A549 (cell line): ENCODE data around the gene AUH. TPM values are rescaled to one million over a fixed set of nuclear protein-coding genes. Genes with fewer than 3 reads are reported as not detected.

Experiments used
- ATAC-seq, 2 experiments: fragments of 200-7000 bp in 1 of 2; fragments of >200 bp in 1 of 2; cut with Nextera tagmentation in 1 of 2; cut with Tn5 transposase in 1 of 2; 3 replicates each; pipeline versions ENCODE4 v1.8.0 to v1.9.1; 2018 to 2020; ENCODE audit warnings: mild to moderate bottlenecking in 1 of 2, moderate library complexity in 1 of 2
- CTCF ChIA-PET: fragments of 300-600 bp; sonication (Branson Sonifier 250); formaldehyde crosslinking; extraction: SDS; loops from one replicate; lab custom pipeline; 2021; ENCODE audit warnings: antibody characterized with exemption, inconsistent platforms; lab: Yijun Ruan, JAX
- POLR2A ChIA-PET: fragments of 350-600 bp; formaldehyde crosslinking; extraction: SDS; loops from one replicate; lab custom pipeline; 2021; ENCODE audit warnings: antibody characterized with exemption, inconsistent platforms; lab: Yijun Ruan, JAX
- DNase-seq, 2 experiments: peaks; one replicate each; pipeline versions ENCODE4 v3.0.0 to v3.0.0-alpha.2; 2011 to 2016; ENCODE audit warnings: low read depth in 1 of 2, low spot score in 1 of 2
- FAIRE-seq: peaks from 2 replicates; lab custom pipeline; 2011; peaks lifted over from hg19 to GRCh38; lab: Jason Lieb, UNC
- H3K27ac ChIP-seq, 2 experiments: fragments of >200 bp; sonication (Bioruptor Twin); formaldehyde crosslinking; 3 replicates each; pipeline ENCODE4 v1.5.1; 2016 to 2017
- H3K4me1 ChIP-seq: fragments of >200 bp; sonication (Bioruptor Twin); formaldehyde crosslinking; 3 replicates; pipeline ENCODE4 v1.6.1; 2016
- H3K4me2 ChIP-seq: fragments of >200 bp; sonication (Bioruptor Twin); formaldehyde crosslinking; 3 replicates; pipeline ENCODE4 v1.6.1; 2016
- H3K4me3 ChIP-seq: fragments of >200 bp; sonication (Bioruptor Twin); formaldehyde crosslinking; 3 replicates; pipeline ENCODE4 v1.5.1; 2016
- H3K9me3 ChIP-seq: fragments of >200 bp; sonication (Bioruptor Twin); formaldehyde crosslinking; 3 replicates; pipeline ENCODE4 v1.6.1; 2016
- BHLHE40 ChIP-seq: IDR thresholded peaks from 2 replicates; pipeline ENCODE4 v1.6.1; 2012; ENCODE audit warnings: low read depth, low read length, inconsistent platforms
- CBX8 ChIP-seq: fragments of 200-600 bp; sonication (generic); IDR thresholded peaks from 2 replicates; pipeline ENCODE4 v1.6.1; 2016
- CEBPB ChIP-seq, 2 experiments: fragments of >200 bp in 1 of 2; sonication (Bioruptor Twin) in 1 of 2; formaldehyde crosslinking in 1 of 2; IDR thresholded peaks; 2 replicates each; pipeline ENCODE4 v1.6.1; 2012 to 2016
- FOSB ChIP-seq: fragments of 250-450 bp; sonication (Bioruptor Pico); IDR thresholded peaks from 2 replicates; pipeline ENCODE4 v1.5.0; 2020; ENCODE audit warnings: mild to moderate bottlenecking, moderate library complexity
- GATA3 ChIP-seq: IDR thresholded peaks from 2 replicates; pipeline ENCODE4 v1.6.1; 2012; ENCODE audit warnings: borderline replicate concordance
- HDAC2 ChIP-seq: fragments of 200-600 bp; sonication (generic); IDR thresholded peaks from 2 replicates; pipeline ENCODE4 v1.6.1; 2016
- HEYL ChIP-seq: fragments of 250-450 bp; sonication (Bioruptor Pico); IDR thresholded peaks from 2 replicates; pipeline ENCODE4 v1.8.0; 2021; ENCODE audit warnings: mild to moderate bottlenecking, moderate library complexity
- HOXA7 ChIP-seq: fragments of 250-450 bp; sonication (Bioruptor Pico); IDR thresholded peaks from 2 replicates; pipeline ENCODE4 v1.5.0; 2020; ENCODE audit warnings: mild to moderate bottlenecking, moderate library complexity
- HOXB13 ChIP-seq: fragments of 250-450 bp; sonication (Bioruptor Pico); IDR thresholded peaks from 2 replicates; pipeline ENCODE4 v1.5.0; 2020; ENCODE audit warnings: low read depth, mild to moderate bottlenecking, moderate library complexity
- JUN ChIP-seq, 2 experiments: fragments of >200 bp; sonication (Bioruptor Twin); formaldehyde crosslinking; IDR thresholded peaks; 2 replicates in 1 of 2; 3 replicates in 1 of 2; pipeline ENCODE4 v1.6.1; 2016 to 2017
- JUNB ChIP-seq: fragments of >200 bp; sonication (Bioruptor Twin); formaldehyde crosslinking; IDR thresholded peaks from 2 replicates; pipeline ENCODE4 v1.6.1; 2016
- KDM5A ChIP-seq: fragments of 200-600 bp; sonication (generic); IDR thresholded peaks from 2 replicates; pipeline ENCODE4 v1.6.1; 2016; ENCODE audit warnings: antibody characterized with exemption, mild to moderate bottlenecking
- MAFK ChIP-seq: fragments of 450-650 bp; IDR thresholded peaks from 2 replicates; pipeline ENCODE4 v1.6.1; 2014; ENCODE audit not compliant: partially characterized antibody
- MAZ ChIP-seq: fragments of 150-350 bp; IDR thresholded peaks from 2 replicates; pipeline ENCODE4 v1.6.1; 2014; ENCODE audit warnings: antibody characterized with exemption, low read depth, low read length, borderline replicate concordance
- PHF8 ChIP-seq: fragments of 200-600 bp; sonication (generic); IDR thresholded peaks from 2 replicates; pipeline ENCODE4 v1.6.1; 2016; ENCODE audit warnings: low read depth, mild to moderate bottlenecking, antibody characterized with exemption, moderate library complexity, borderline replicate concordance
- POLR2AphosphoS2 ChIP-seq: conservative IDR thresholded peaks from 2 replicates; pipeline ENCODE4 v1.6.1; 2012; ENCODE audit warnings: low read length, improper control_type of control experiment, inconsistent platforms
- RAD21 ChIP-seq, 2 experiments: fragments of >200 bp in 1 of 2; sonication (Bioruptor Twin) in 1 of 2; formaldehyde crosslinking in 1 of 2; IDR thresholded peaks in 1 of 2; conservative IDR thresholded peaks in 1 of 2; 2 replicates in 1 of 2; 3 replicates in 1 of 2; pipeline ENCODE4 v1.6.1; 2012 to 2018; ENCODE audit warnings: inconsistent platforms in 1 of 2
- SMC3 ChIP-seq: fragments of >200 bp; sonication (Bioruptor Twin); formaldehyde crosslinking; IDR thresholded peaks from 3 replicates; pipeline ENCODE4 v1.6.1; 2018; ENCODE audit warnings: inconsistent platforms
- TFCP2L1 ChIP-seq: fragments of 250-450 bp; sonication (Bioruptor Pico); IDR thresholded peaks from 2 replicates; pipeline ENCODE4 v1.5.0; 2021; ENCODE audit warnings: mild to moderate bottlenecking
- TP53 ChIP-seq: fragments of 250-450 bp; sonication (Bioruptor Pico); IDR thresholded peaks from 2 replicates; pipeline ENCODE4 v1.5.0; 2021; ENCODE audit warnings: mild to moderate bottlenecking, moderate library complexity
- ZC3H11A ChIP-seq: fragments of 450-650 bp; IDR thresholded peaks from 2 replicates; pipeline ENCODE4 v1.6.1; 2014; ENCODE audit warnings: antibody characterized with exemption, mild to moderate bottlenecking
- ZFP36 ChIP-seq: fragments of 450-650 bp; IDR thresholded peaks from 2 replicates; pipeline ENCODE4 v1.6.1; 2014; ENCODE audit warnings: borderline replicate concordance; ENCODE audit not compliant: partially characterized antibody
- WGBS: methylation state at CpG from one replicate; pipeline ENCODE4 v1.1.6; 2017; ENCODE audit errors: missing lambda C conversion rate; 5-methylcytosine and 5-hydroxymethylcytosine counted together
- polyA minus RNA-seq: library from RNA; depleted of rRNA, polyadenylated mRNA; stranded (reverse); fragments of >200 nt; gene quantifications from 2 replicates; pipeline ENCODE4 v1.2.3, GENCODE V29; 2011; rRNA and poly(A)+ RNA removed
- polyA plus RNA-seq, 4 experiments: library from polyadenylated mRNA; depleted of rRNA in 3 of 4; stranded (reverse); fragments of >200 nt; fragmentation: RNase III in 1 of 4; extraction: RNeasy Plus Mini Kit Qiagen cat#74134 plus additional on column Dnase treatment in 1 of 4; gene quantifications; 2 replicates in 3 of 4; 3 replicates in 1 of 4; pipeline ENCODE4 v1.2.3, GENCODE V29; 2011 to 2017
- TF ChIP-seq, protein P1 (sequence below): fragments of 150-350 bp; IDR thresholded peaks from 2 replicates; pipeline ENCODE4 v1.6.1; 2014; ENCODE audit warnings: low read depth, mild to moderate bottlenecking, low read length
- TF ChIP-seq, protein P2 (sequence below): fragments of 250-450 bp; sonication (Bioruptor Pico); IDR thresholded peaks from 2 replicates; pipeline ENCODE4 v1.5.0; 2020; ENCODE audit warnings: low read depth, mild to moderate bottlenecking, moderate library complexity
- TF ChIP-seq, protein P3 (sequence below): IDR thresholded peaks from 2 replicates; pipeline ENCODE4 v1.6.1; 2012
- TF ChIP-seq, protein P4 (sequence below): fragments of >200 bp; sonication (Bioruptor Twin); formaldehyde crosslinking; IDR thresholded peaks from 3 replicates; pipeline ENCODE4 v1.6.1; 2016
- TF ChIP-seq, protein P5 (sequence below): fragments of 450-650 bp; IDR thresholded peaks from 2 replicates; pipeline ENCODE4 v1.6.1; 2014; ENCODE audit warnings: antibody characterized with exemption
- TF ChIP-seq, protein P6 (sequence below): fragments of >200 bp; sonication (Bioruptor Twin); formaldehyde crosslinking; IDR thresholded peaks from 3 replicates; pipeline ENCODE4 v1.5.1; 2016
- TF ChIP-seq, protein P7 (sequence below): IDR thresholded peaks from 2 replicates; pipeline ENCODE4 v1.6.1; 2012
- TF ChIP-seq, protein P8 (sequence below): IDR thresholded peaks from 2 replicates; pipeline ENCODE4 v1.6.1; 2012; ENCODE audit warnings: low read depth, borderline replicate concordance

The AUH gene, protein sequence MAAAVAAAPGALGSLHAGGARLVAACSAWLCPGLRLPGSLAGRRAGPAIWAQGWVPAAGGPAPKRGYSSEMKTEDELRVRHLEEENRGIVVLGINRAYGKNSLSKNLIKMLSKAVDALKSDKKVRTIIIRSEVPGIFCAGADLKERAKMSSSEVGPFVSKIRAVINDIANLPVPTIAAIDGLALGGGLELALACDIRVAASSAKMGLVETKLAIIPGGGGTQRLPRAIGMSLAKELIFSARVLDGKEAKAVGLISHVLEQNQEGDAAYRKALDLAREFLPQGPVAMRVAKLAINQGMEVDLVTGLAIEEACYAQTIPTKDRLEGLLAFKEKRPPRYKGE
- 12.9 and 15.9 TPM in 2 replicates for polyA plus RNA-seq (2011; rRNA removed)
- 6.9 and 7.2 TPM in 2 replicates for polyA plus RNA-seq (2012; cell fraction: cytosol; rRNA removed)
- 3.6 and 5.7 TPM in 2 replicates for polyA plus RNA-seq (2012; cell fraction: nucleus; rRNA removed)
- 9.4 to 11.2 TPM (median 11.1 TPM) in 3 replicates for polyA plus RNA-seq (2017; fragmentation: RNase III; extraction: RNeasy Plus Mini Kit Qiagen cat#74134 plus additional on column Dnase treatment)
- 3.4 and 4.3 TPM in 2 replicates for polyA minus RNA-seq

DNA sequence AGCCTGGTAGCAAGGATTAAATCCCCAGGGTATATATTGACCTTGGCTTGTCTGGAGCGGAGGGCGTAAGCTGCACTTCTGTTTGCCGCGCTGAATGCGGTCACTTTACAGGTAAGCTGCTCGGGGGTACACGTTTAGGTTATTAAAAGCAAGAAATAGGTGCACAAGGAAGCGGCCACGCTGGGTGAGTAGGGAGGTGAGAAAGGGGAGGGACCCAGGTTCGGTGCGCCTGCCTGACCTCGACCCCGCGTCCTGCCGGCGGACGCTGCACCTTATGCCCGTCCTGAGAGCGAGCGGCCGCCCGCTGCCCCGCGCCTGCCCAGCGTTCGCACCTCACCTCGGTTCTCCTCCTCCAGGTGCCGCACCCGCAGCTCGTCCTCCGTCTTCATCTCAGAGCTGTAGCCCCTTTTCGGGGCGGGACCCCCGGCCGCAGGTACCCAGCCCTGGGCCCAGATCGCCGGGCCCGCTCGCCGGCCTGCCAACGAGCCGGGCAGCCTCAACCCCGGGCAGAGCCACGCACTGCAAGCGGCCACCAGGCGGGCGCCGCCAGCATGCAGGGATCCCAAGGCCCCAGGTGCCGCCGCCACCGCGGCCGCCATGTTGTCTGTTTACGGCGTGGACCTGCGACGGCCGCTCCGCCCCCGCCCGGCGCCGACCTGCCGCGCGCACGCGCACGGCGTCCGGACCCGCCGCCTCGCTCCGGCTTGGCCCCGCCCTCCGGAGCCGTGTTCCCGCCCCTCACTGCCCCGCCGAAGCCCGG is at the start of gene AUH:
Gene AUH (minus strand): TSS at position 628 of the 760 bp plus-strand sequence. CDS start 29 bp downstream, at position 599.
- peak; percentile 94 to 97 for ATAC-seq
- ChIA-PET CTCF (interaction anchor here (0.6 to 2.3 kb wide), 9 partner anchors 15 to 324 kb away, joined by 3 to 9 read pairs (median 4); no protein-coding TSS in a partner anchor), POLR2A (interaction anchor here (1.0 to 2.6 kb wide), 2 partner anchors 62 to 65 kb away, joined by 3 to 16 read pairs; partner anchors contain the start of gene NFIL3)
- peak within 1 kb of the TSS; percentile 90 to 96 for H3K27ac ChIP-seq
- no peaks in the 10 kb centered on the region for H3K9me3 ChIP-seq
- H3K4me2 ChIP-seq = peak within 1 kb of the TSS; percentile 78
- peak; percentile 73 to 79 for DNase-seq
- H3K4me3 ChIP-seq = peak within 1 kb of the TSS; percentile 87
- peaks cover 17% of the 10 kb centered on the region for H3K4me1 ChIP-seq
- no peak for FAIRE-seq
- WGBS = 3% methylated on average over 35 of the region's 82 CpGs
- TF ChIP-seq MAZ = no peak
- TF ChIP-seq, protein P1, sequence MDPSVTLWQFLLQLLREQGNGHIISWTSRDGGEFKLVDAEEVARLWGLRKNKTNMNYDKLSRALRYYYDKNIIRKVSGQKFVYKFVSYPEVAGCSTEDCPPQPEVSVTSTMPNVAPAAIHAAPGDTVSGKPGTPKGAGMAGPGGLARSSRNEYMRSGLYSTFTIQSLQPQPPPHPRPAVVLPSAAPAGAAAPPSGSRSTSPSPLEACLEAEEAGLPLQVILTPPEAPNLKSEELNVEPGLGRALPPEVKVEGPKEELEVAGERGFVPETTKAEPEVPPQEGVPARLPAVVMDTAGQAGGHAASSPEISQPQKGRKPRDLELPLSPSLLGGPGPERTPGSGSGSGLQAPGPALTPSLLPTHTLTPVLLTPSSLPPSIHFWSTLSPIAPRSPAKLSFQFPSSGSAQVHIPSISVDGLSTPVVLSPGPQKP = no peak
- TF ChIP-seq PHF8 = peak; percentile 64; the same call in 1 of the 2 replicates
- peak; percentile 80 for TF ChIP-seq KDM5A
- TF ChIP-seq, protein P2, sequence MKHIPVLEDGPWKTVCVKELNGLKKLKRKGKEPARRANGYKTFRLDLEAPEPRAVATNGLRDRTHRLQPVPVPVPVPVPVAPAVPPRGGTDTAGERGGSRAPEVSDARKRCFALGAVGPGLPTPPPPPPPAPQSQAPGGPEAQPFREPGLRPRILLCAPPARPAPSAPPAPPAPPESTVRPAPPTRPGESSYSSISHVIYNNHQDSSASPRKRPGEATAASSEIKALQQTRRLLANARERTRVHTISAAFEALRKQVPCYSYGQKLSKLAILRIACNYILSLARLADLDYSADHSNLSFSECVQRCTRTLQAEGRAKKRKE = no peak
- TF ChIP-seq MAFK = no peak
- TF ChIP-seq, protein P3, sequence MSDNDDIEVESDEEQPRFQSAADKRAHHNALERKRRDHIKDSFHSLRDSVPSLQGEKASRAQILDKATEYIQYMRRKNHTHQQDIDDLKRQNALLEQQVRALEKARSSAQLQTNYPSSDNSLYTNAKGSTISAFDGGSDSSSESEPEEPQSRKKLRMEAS = peak; percentile 44; the same call in 1 of the 2 replicates
- no peak for TF ChIP-seq TP53 (CRISPR knock-in tag)
- no peak for TF ChIP-seq HEYL
- TF ChIP-seq HOXA7 (CRISPR knock-in tag) = no peak
- TF ChIP-seq, protein P4, sequence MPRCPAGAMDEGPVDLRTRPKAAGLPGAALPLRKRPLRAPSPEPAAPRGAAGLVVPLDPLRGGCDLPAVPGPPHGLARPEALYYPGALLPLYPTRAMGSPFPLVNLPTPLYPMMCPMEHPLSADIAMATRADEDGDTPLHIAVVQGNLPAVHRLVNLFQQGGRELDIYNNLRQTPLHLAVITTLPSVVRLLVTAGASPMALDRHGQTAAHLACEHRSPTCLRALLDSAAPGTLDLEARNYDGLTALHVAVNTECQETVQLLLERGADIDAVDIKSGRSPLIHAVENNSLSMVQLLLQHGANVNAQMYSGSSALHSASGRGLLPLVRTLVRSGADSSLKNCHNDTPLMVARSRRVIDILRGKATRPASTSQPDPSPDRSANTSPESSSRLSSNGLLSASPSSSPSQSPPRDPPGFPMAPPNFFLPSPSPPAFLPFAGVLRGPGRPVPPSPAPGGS = peak; percentile 54; the same call in 1 of the 3 replicates
- TF ChIP-seq, protein P5, sequence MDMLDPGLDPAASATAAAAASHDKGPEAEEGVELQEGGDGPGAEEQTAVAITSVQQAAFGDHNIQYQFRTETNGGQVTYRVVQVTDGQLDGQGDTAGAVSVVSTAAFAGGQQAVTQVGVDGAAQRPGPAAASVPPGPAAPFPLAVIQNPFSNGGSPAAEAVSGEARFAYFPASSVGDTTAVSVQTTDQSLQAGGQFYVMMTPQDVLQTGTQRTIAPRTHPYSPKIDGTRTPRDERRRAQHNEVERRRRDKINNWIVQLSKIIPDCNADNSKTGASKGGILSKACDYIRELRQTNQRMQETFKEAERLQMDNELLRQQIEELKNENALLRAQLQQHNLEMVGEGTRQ = no peak
- no peak for TF ChIP-seq HOXB13
- TF ChIP-seq, protein P6, sequence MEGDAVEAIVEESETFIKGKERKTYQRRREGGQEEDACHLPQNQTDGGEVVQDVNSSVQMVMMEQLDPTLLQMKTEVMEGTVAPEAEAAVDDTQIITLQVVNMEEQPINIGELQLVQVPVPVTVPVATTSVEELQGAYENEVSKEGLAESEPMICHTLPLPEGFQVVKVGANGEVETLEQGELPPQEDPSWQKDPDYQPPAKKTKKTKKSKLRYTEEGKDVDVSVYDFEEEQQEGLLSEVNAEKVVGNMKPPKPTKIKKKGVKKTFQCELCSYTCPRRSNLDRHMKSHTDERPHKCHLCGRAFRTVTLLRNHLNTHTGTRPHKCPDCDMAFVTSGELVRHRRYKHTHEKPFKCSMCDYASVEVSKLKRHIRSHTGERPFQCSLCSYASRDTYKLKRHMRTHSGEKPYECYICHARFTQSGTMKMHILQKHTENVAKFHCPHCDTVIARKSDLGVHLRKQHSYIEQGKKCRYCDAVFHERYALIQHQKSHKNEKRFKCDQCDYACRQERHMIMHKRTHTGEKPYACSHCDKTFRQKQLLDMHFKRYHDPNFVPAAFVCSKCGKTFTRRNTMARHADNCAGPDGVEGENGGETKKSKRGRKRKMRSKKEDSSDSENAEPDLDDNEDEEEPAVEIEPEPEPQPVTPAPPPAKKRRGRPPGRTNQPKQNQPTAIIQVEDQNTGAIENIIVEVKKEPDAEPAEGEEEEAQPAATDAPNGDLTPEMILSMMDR = no peak
- TF ChIP-seq, protein P7, sequence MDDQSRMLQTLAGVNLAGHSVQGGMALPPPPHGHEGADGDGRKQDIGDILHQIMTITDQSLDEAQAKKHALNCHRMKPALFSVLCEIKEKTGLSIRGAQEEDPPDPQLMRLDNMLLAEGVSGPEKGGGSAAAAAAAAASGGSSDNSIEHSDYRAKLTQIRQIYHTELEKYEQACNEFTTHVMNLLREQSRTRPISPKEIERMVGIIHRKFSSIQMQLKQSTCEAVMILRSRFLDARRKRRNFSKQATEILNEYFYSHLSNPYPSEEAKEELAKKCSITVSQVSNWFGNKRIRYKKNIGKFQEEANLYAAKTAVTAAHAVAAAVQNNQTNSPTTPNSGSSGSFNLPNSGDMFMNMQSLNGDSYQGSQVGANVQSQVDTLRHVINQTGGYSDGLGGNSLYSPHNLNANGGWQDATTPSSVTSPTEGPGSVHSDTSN = no peak
- no peak for TF ChIP-seq ZC3H11A
- no peak; the same call in 2 of the 3 replicates for TF ChIP-seq SMC3
- no peak for TF ChIP-seq HDAC2
- no peak for TF ChIP-seq ZFP36
- no peak for TF ChIP-seq CBX8
- no peak for TF ChIP-seq POLR2AphosphoS2
- TF ChIP-seq BHLHE40 = no peak
- no peak for TF ChIP-seq CEBPB (IDR thresholded peaks at IDR 0.05)
- TF ChIP-seq GATA3 = no peak
- no peak for TF ChIP-seq TFCP2L1 (CRISPR knock-in tag)
- TF ChIP-seq, protein P8, sequence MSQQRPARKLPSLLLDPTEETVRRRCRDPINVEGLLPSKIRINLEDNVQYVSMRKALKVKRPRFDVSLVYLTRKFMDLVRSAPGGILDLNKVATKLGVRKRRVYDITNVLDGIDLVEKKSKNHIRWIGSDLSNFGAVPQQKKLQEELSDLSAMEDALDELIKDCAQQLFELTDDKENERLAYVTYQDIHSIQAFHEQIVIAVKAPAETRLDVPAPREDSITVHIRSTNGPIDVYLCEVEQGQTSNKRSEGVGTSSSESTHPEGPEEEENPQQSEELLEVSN = peak; percentile 71
- TF ChIP-seq FOSB = no peak
- no peak for TF ChIP-seq JUNB
- peak in 1 of 2 experiments; percentile 75; a peak in 2 of 5 replicates for TF ChIP-seq JUN (IDR thresholded peaks at IDR 0.05)
- peak in 1 of 2 experiments; percentile 27; a peak in 1 of 5 replicates for TF ChIP-seq RAD21 (conservative IDR thresholded peaks at IDR 0.05 in 1 of 2, IDR thresholded peaks at IDR 0.05 in 1 of 2)
